AG09319 (cell line): Measurements from ENCODE around the gene IFT172.

Source experiments
- DNase-seq: peaks from one replicate; pipeline ENCODE4 v3.0.0-alpha.2; 2010; ENCODE audit warnings: low read depth; ENCODE audit errors: extremely low read depth
- CTCF ChIP-seq: IDR thresholded peaks from 2 replicates; pipeline ENCODE4 v1.5.1; 2011; ENCODE audit warnings: low read depth, mild to moderate bottlenecking, inconsistent platforms, low read length, moderate library complexity

Gene IFT172

GRCh38 chr2:27489118-27489497 is 435 bp downstream of the IFT172 start:
- TF ChIP-seq CTCF = no peak; the same call in 1 of the 2 replicates
- DNase-seq = no peak

- no peak for TF ChIP-seq CTCF
- no peak for DNase-seq
Measured at GRCh38 chr2:27485496-27485895, 4.0 kb downstream of the IFT172 start.

- no peak for TF ChIP-seq CTCF
- DNase-seq = no peak
Measured at GRCh38 chr2:27471961-27472360, 17.6 kb downstream of the IFT172 start.

- TF ChIP-seq CTCF = no peak
- no peak for DNase-seq
Measured at GRCh38 chr2:27464443-27464842, 25.1 kb downstream of the IFT172 start.

GRCh38 chr2:27461118-27461517 is 28.4 kb downstream of the IFT172 start:
- no peak for TF ChIP-seq CTCF

GRCh38 chr2:27453968-27454367 is 35.6 kb downstream of the IFT172 start:
- DNase-seq = no peak
- TF ChIP-seq CTCF = no peak

More at GRCh38 chr2:27461118-27461517, 28.4 kb downstream of the IFT172 start:
- no peak for DNase-seq

- DNase-seq = no peak
- TF ChIP-seq CTCF = no peak
Measured at GRCh38 chr2:27451095-27451494, 38.4 kb downstream of the IFT172 start.

GRCh38 chr2:27448381-27448780 is 41.2 kb downstream of the IFT172 start:
- no peak for TF ChIP-seq CTCF
- no peak for DNase-seq
